NCI-H526 (cell line): ENCODE data around the gene TCAP.

Source experiments
- DNase-seq, 2 experiments: peaks; one replicate each; lab custom pipeline; 2025; lab: John Stamatoyannopoulos, UW

The TCAP gene, protein sequence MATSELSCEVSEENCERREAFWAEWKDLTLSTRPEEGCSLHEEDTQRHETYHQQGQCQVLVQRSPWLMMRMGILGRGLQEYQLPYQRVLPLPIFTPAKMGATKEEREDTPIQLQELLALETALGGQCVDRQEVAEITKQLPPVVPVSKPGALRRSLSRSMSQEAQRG

DNA sequence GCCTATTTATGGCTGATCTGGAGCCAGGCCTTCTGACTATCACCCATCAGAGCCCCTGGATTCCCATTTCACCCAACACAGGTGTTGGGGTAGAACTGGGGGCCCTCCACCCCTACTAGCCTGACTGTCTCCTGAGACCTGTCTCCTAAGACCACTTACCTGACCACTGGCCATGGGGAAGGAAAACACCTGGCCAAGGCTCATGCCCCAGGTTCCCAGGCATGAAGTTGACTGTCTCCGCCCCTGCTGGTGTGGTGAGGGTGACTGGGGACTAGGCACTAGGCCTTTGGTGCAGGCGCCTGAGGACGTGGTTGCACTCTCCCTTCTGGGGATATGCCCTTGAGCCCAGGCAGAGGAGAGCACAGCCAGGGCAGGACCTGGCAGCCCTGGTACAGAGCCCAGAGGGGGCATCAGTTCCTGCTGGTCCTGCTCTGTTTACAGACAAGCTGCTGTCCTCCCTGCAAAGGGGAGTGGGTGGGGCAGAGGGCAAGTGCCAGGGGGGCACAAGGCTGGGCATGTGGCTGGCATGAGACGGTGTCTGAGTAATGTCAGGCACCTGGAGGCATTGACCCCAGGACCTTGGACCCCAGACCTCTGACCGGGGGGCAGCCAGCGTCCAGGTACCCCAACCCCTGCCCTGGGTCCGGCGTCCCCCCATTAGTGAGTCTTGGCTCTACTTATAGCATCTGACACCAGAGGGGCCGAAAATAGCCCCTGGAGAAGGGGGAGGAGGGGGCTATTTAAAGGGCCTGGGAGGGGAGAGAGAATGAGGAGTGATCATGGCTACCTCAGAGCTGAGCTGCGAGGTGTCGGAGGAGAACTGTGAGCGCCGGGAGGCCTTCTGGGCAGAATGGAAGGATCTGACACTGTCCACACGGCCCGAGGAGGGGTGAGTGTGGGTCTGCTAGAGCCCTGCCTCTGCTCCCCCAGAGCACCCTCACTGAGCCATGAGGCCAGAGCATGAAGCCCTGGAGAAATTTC is at the start of gene TCAP:
Gene TCAP, plus strand, starts transcription at position 769 of the 981 bp plus-strand sequence. Its CDS starts 11 bp downstream, at position 780.
- DNase-seq, result no peak

DNA sequence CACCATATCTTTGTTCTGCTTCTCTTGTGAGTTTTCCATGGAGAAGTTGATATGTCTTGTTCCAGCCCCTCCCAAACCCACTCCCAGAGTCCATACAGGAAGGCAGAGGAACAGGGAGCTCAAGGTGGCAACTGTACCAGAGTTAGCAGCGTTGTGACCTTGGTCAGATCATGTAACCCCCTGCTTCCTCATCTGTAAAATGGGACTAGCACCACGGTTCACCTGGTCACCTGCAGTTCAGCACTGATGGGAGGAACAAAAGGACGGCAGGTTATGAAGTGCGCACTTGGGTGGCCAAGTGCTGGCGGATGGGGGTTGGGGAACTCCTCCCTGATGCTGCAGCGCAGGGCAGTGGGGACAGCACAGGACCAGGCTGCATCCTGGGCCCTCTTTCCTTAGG is 49.7 kb upstream of the TCAP start:
- no peak for DNase-seq

DNA sequence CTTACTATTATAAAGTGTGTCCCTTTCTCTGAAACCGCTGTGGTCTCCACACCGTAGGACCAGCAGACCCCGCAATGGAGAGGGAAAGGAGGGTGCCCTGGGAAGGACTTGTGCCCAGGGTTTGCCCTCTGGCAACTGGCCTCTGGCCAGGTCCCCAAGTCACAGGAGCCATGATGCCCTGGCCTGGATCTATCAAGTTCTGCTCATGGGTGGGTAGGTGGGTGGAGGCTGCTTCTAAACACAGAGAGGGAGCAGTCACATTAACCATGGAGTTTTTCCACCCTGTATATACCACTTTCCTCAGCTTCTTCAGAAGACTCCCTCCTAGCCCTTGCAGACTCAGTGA is 48.1 kb upstream of the TCAP start:
- no peak for DNase-seq

DNA sequence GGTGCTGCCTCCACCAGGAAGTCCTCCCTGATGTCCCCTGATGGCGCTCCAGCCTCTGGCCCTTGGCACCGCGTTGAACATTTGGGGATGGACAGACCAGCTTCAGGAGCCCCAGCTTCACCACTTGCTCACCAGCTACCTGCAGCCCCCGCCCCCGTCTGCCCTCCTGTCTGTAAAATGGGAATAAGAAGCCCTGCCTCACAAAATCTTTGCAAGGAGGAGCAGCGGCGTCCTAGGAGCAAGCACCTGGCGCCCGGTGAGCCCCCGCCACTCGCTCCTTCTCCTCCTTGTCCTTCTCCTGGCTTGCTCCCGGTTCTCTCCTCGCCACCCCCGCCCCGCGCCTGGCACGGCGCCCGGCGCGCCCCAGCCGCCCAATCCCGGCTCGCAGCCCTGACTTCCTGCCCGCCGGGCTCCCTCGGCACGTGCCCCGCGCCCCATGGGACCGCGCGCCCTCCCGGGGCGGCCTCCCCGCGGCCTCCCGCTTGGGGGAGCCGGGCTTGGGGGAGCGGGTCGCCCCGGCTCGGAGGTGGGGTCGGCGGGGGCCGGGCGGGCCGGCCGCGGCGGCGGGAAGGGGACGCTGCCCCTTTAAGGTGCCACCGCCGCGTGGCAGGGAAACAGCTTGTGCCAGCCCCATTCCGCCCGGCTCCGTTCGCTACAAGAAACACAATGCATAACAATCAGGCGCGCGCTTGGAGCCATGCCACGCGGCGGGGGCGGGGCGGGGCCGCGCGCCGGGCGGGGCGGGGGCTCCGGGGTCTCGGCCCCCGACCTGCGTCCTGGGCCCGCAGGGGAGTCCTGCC is 47.5 kb upstream of the TCAP start:
- peak; percentile 55 to 85 for DNase-seq

DNA sequence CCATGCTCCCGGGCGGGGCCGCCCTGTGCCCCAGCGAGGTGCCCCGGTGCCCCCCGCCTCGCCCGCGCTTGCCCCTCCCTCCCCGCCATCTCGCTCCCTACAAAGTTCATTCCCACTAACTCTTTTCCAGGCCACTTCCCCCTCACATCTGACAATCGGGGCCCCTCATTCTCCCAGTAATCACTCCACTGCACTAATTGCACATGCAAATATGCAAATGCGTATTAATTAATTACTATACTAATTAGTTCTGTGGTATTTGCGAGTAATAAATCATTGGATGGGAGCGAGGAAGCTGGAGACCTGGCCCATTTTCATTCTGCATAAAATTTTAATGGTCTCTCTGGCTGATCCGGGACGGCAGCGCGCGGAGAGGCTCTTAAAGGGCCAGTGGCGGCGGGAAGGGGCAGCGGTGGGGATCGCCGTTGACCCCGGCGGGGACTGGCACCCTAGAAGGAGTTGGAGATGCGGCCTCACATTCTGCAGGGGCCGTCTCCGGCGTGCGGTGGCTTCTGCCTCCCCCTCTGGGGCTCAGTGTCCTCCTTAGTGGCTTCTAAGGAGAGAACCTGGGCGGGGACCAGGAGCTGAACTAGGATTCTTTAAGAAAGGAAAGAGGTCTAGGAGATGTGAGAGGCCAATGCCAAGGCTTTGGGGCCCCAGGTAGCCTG is 46.8 kb upstream of the TCAP start:
- peak in 1 of 2 experiments; percentile 72 for DNase-seq

DNA sequence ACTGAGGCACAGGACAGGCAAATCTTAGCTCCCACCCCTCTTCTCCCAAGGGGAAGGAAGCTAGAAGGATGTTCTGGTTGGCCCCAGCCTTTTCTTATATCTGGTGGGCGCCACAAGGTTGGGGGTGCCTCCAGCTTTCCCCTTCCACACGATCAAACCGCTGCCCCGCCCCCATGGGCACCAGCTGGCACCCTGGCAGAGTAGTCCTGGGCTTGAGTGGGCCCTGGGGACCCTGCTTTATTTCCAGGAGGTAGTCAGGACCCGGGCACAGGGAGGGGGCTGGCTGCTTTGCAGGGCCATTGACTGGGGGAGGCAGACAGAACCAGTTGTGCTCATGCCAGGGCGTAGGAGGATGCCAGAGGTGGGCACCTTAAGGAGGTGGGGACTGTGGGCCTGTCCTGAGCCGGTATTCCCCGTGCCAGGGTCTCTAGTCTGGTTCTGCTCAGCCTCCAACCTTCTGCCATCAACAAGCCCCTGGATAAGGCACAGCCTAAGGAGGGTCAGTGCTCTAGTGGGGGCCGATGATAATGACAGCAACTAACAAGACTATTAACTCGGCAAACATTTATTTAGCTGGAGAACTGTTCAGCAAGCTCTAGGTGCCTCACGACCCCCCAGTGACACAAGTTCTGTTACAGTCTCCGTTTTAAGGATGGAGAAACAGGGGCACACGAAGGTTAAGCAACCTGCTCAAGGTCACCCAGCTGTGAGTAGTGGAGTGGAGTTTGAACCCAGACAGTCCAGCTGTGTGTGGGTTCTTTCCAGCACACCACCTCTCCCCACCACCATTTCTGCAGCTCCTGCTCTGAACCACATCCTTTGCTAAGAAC is 46.0 kb upstream of the TCAP start:
- no peak for DNase-seq

DNA sequence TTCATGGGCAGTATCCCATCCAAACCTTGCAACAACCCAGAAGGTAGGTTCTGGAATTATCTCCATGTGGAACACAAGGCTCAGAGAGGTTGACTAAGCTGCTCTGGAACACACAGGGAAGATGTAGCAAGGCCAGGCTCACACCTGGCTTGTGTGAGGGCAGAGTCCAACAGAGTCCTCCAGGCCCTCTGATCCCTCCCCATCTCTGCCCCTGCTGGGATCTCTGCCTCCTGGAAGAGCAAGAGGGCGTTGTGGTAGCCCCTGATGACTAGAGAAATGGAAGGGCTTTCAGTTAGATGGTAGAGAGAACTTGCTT is 45.4 kb upstream of the TCAP start:
- DNase-seq, result no peak

DNA sequence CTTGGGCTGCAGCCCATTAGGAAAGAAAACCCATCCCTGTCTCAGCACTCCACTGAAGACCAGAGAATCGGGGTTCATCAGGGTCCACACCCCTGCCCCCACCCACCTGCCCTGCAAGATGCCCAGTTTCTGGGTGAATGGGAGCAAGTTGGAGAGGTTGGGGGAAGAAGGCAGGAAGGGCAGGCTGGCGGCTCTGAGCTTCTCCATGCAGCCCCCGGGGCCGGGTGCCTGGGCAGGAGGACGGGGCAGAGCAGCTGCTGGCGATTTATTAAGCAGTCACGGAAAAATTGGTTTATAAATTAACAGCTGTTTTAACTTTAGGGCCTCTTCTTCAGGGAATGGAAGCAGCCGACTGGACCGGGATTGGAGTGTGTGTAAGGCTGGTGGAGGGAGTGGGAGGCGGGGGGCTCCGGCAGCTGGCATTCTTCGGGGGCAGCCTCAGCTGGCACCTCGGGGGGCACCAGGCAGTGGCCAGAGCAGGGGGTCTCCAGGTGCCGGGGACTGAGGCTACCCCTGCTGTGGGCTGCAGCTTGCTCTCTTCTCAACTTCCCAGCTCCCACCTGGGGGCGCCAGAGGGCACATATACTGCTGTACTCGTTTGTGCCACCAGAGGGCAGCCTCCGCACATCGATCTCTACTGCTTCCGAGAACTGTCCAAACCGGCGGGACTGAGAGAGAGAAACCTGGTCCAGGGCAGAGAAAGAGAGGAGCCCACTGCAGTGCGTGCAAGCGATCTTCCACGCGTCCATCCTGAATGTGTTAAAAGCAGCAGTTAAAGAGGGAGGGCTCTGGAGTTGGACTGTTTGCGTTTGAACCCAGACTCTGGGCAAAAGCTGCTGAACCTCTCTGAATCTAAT is 43.4 kb upstream of the TCAP start:
- peak; percentile 61 to 83 for DNase-seq

DNA sequence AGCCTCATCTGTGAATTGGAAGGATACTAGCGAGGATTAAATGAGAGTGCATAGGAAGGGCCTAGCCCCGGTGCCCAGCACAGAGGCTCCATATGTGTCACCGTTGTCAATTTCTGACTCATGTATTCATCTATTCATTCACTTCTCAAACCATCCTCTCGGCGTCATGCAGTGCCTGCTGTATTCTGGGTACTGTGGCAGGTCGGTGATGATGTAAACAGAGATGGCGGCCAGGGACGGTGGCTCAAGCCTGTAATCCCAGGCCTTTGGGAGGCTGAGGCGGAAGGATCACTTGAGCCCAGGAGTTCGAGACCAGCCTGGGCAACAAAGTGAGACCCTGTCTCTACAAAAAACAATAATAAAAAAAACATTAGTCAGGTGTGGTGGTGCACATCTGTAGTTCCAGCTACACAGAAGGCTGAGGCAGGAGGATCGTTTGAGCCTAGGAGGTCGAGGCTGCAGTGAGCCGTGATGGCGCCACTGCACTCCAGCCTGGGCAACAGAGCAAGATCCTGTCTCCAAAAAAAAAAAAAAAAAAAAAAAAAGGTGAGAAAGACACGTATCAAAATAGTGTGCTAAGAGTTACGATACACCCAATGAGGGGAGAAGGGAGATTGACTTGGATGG is 42.7 kb upstream of the TCAP start:
- no peak for DNase-seq

DNA sequence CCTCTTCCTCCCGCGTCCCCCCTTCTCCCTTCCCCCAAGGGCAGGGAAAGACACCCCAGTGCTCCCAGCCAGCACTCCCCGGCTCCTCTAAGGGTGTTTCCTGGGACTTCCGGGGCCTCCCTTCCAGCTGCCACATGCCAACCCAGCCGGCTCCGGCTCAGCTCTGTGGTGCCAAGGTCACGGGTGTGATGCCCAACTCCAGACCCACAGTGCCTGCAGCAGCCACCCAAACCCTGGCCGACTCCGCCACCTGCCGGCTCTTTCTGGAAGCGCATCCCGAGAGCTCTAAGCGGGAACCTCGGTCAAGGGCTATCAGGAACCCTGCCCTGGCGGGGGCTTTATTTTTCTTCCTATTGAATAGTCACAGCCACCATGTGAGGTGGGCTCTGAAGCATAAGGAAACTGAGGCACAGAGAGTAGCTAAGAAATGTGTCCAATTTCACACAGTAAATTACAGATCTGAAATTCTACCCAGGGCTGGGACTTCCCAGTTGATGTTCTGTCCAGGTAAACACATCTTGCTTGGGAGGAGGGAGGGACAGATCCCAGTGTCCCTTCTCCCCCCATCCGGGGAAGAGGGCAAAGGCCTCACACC is 41.7 kb upstream of the TCAP start:
- DNase-seq, result peak; percentile 38 to 90

DNA sequence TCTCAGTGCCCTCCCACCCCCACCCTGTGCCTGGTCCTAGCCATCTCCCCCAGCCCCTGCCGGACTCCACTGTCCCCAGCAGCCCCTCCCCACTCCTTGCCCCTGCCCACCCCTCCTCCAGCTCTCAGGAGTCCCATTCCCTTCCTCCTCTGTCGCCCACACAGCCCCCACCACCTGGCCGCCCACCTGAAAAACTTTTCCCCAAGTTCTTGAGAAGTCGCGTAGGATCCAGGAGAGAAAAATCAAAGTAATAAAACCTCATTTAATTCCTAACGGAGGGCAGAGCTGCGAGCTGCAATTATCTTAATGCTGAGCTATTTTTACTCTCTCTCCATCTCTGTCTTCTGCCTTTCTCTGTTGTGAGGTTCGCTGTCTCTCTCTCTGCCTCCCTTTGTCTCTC is 40.8 kb upstream of the TCAP start:
- DNase-seq, result no peak

DNA sequence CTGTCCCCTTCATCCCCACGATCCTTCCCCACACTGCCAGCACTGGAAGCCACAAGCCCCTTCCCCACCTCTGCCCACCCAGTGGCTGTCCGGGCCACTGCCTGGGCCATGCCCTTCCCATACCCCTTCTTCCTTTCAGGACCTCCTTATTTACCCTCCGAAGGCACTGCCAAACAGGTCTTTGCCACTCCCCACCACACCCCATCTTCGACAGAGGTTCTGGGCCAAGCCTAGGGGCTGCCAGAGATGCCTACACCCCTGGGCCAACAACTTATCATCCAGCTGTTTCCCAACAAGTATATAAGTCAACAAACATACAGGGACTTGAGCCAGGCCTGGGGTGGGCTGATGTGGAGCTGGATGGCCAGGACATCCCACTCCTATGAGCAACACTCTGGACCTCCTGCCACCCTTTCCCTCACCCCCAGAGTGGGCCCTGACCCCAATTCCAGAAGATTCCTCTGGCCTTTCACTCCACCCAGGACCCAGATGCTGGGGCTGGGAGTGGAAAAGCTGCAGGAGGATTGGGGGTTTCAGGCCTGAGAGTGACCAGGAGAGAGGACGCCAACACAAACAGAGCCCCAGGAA is 39.9 kb upstream of the TCAP start:
- no peak for DNase-seq

DNA sequence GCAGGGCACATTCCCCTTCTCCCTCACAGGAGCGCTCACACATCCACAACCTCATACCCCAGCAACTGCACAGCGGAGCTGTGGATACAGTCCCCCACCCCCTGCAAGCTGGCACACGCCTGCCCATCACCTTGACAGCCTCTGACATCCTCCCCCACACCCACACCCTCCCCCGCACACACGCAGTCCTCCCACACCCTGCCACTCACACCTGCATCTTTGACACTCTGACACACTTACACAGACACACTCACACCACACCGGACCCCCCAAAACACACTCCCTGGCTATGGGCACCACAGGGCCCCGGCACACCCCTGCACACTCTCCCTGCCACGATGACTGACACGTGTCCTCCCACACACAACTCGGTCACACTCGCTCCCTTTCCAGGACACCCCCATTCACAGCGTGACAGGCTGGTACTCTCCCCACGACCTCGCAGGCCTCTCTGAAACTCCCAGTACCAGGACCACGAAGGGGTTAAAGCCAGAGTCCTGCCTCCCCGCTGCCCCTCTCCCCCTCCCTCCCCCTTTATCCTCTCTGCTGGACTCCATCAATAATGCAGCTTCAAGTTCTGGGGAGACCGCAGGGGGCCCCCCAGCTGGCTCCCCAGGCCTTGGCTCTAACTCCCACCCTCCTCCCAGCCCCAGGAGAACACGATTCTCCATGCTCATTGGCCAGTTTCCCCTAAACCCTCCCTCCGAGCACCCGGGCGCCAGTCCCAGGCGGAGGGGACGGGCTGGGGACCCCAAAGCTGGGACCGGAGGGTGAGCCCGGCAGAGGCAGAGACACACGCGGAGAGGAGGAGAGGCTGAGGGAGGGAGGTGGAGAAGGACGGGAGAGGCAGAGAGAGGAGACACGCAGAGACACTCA is 38.7 kb upstream of the TCAP start, which contains the start of gene PPP1R1B:
Gene PPP1R1B, plus strand, starts transcription at position 782 of the 876 bp plus-strand sequence. CDS start 441 bp downstream, outside the sequence.
- DNase-seq, result peak in 1 of 2 experiments; percentile 48

DNA sequence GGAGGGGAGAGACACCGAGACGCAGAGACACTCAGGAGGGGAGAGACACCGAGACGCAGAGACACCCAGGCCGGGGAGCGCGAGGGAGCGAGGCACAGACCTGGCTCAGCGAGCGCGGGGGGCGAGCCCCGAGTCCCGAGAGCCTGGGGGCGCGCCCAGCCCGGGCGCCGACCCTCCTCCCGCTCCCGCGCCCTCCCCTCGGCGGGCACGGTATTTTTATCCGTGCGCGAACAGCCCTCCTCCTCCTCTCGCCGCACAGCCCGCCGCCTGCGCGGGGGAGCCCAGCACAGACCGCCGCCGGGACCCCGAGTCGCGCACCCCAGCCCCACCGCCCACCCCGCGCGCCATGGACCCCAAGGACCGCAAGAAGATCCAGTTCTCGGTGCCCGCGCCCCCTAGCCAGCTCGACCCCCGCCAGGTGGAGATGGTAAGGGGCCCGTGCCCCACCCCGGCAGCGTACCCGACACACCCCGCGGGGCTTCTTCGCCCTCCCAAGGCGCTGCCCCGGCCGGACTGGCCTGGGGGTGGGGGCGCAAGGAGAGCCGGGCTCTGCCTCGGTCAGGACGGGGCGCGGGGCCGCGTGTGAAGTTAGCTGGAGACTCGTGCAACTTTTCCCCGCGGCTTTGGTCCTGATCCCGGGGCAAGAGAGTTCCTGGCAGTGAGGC is 38.0 kb upstream of the TCAP start:
- peak in 1 of 2 experiments; percentile 28 for DNase-seq

DNA sequence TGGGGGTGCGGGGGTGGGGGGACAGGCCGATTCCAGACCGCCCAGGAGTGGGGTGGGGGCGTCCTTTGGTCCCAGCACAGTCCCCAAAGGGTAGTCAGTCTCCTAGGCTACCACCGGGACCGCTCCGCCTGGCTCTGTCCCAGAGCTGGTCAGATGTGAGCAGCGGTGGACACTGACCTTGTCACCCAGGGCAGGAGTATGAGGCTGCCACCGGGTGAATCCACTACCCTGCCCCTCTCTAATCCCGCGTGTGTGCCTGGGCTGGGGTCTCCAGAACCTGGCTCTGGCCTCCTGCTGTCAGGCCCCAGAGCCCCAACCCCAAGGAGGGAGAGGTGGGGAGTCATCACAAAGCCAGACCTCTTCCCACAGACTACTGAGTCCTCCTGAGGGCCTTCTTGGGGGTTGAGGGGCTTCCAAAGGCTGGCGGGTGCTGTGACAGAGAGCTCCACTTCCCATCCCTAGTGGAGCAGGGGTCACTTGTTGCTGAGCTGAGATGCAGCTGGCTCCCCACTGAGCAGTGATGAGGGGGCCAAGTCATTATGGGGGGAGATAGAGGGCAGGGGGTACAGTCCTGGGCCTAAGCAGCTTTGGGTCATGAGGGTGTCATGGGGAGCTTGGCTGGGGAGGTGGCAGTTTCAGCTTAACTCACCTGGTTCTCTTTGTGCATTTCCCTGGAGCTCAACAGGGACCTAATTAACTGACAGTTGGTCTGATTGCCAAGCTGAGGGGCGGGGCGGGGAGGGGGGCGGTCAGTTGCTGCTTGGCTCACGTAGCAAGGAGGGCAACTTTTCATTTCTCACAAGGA is 37.2 kb upstream of the TCAP start:
- DNase-seq, result peak in 1 of 2 experiments; percentile 61
